GM18867 (cell line): ENCODE data around the gene XRCC4.
A peak's percentile ranks its signal among the peaks of the same experiment; 100 is the strongest.
"Not testable (repeated sequence)": the region's sequence is repeated elsewhere in the genome, so short reads cannot be mapped to it uniquely, and the experiment has no call there.

Source experiments
- ATAC-seq: cut with Tn5 transposase; IDR thresholded peaks from one replicate; pipeline ENCODE4 v1.9.1; 2021; ENCODE audit warnings: mild to moderate bottlenecking, moderate library complexity; ENCODE audit not compliant: unreplicated experiment

XRCC4 gene

DNA sequence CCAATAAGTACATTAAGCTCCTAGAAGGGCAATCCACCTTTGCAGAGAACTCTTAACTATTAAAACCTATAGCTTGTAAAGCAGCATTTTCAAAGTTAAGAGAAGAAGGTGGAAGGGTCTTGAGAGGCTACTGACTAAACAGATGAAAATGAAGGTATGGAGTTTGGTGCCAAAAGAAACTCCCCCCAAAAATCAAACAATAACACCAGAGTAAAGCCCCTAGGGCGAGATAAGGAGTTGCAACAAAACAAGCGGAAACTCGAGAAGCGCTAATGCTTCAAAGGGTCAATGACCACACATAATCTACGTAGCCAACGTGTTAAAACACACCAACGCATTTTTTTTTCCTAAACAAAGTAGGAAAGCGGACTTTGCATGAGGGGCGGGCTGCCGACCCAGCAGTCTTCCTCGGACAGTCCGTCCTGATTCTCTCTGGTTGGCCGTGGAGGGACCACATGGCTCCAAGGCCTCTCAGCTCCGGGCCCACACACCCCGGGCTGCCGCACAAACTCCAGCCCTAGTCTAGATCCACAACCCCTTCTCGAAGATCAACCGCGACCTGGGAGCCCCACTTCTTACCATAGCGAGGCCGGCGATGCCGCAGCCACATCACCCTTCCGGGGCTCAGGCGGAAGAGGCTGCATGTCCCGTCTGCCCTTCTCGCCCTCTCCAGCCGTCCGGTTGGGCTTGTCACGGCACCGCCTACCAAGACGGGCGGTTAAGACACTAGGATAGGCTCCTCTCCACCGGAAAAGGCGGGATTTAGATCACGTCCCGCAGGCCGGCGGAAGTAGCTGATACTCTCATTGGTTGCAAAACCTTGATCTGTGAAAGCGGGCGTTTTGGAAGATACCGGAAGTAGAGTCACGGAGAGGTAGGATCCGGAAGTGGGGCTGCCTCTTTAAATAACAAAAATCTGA lies at the start of gene XRCC4, which contains the start of gene TMEM167A:
Gene XRCC4, plus strand, starts transcription at position 806 of the 920 bp plus-strand sequence. CDS start 27,373 bp downstream, outside the sequence.
Gene TMEM167A, minus strand, starts transcription at position 653 of the 920 bp plus-strand sequence. Its CDS starts 71 bp downstream, at position 582.
- peak; percentile 97 for ATAC-seq

DNA sequence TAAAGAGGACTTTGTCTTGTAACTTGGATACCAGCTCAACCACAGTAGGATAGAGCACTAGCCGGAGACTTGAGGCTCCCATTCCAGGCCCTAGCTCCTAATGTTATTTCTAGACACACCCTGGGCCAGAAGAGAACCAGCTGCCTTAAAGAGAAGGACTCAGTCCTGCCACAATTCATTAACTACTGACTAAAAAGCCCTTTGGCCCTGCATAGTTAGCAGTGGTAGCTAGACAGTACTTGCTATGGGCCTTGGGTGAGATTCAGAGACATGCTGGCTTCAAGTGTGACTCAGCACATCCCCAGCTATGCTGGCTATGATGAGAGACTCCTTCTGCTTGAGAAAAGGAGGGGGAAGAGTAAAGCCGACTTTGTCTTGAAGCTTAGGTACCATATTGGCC lies 47.4 kb upstream of the XRCC4 start:
- ATAC-seq: no peak

DNA sequence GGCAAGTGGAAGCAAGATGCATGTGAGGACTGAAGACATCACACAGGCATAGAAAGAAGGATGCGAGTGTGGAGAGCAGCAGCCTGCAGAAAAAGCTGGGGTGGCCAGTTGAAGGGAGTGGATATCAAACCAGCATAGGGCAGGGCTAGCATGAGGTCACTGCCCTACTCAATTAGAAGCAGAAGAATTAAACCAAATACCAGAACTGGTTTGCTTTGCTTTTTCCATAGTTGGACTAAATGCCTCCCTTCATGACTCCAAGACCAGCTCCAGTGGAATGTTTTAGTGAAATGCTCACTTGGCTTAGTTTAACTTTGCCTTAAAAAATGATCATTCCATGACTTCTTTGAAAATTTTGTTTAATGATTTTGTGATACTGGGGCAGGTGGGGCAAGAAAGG lies 46.0 kb upstream of the XRCC4 start:
- no peak for ATAC-seq

DNA sequence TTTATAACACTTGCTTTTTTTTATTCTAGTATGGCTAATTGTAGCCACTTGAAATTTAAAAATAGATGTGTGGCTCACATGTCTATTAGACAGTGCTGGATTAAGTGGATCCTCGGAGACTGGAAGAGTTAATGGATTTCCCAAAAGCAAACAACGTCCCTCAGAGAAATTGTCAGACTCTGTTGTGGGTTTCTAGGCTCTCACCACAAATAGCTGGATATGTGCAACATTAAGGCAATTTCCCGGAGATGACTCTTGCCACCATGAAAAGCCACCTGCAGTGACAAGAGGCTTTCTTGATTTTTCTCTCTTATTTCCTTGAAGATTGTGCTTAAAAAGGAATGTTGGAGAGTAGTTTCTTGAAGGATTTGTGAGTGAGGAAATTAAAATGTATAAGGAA lies 43.3 kb upstream of the XRCC4 start:
- ATAC-seq: no peak

DNA sequence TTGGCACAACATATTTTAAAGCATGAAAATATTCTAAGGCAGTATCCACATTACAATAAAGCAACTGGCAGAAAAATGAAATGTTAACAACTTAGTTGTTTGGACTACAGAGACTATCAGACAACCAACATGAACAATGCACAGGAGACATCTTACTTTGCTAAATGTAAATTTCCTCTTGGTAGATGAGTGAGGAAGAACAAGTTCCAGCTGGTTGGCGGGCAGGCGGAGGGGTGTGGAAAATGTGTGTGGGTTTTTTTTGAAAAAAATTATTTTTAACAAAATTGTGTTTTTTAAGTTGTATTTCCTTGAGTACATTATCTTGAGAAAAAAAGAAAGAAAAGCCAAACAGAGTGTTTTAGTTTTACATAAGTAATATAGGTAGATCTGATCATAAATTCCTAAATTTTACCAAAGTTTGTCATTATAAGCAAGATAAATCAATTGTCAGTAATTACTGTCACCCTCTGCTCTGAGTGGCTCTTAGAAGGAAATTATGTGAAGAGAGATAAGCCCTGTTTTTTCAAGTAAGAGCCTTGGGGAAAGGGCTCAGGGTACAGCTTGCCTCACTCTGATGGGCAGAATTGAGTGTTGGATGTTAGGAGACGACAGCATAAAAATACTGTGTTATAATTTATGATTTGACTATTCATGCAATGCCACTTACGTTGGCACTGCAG lies 42.7 kb upstream of the XRCC4 start:
- ATAC-seq: no peak

DNA sequence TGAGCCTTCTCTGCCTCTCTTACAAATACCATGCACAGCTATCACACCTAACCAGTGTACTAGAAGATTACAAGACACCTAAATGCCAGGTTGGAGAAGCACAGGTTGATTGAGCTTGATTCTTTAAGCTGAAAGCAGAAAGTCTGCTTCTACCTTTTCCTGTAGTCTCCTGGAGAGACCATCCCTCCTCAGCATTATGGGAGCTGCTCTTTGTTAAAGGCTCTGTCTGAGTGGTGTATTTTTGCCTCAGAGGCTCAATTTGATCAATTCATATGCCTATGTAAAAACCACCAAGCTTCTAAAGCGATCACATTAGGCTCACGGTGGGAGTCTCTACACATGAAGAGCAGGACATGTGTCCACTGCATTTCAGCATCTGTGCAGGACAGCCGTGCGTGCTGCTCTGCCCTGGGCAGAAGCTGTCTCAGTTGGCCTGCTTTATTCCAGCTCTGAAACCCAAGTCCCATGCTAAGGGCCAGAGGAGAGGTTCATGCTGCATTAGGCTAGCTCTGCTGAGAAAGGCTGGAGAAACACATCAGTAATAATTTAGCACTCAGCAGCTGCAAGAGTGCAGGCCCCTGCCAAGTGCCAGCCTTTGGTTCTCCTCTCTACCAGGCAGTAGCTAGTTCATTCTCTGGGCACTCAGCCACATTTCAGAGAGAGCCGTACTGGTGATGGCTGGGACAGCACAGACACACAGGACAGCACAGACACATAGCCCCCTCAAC lies 41.8 kb upstream of the XRCC4 start:
- no peak for ATAC-seq

DNA sequence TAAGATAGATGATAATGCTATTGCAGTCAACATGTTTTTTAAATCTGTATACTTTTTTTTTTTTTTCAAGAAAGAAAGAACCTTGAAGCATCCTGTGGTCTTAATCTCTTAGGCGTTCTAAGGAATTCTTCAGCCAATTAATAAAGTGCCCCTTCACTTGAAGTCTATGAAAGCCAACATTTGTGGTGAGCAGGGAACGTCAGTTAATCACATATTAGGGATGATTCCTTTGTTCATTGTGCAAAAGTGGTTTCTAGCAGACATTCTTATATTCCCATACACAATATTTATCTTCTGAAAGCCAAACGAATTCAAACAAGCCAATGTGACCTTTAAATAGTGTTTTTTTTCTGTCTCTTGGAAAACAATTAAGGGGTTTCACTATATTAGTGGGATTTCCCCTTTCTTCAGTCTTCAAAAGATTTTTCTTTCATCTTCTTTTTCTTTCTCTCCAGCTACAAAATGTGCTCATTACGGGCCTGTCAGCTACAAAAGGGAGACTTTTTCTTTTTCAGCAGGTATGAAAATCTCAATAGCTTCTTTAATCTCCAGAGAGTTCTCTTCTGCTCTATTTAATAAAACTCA lies 40.3 kb upstream of the XRCC4 start:
- ATAC-seq: no peak

DNA sequence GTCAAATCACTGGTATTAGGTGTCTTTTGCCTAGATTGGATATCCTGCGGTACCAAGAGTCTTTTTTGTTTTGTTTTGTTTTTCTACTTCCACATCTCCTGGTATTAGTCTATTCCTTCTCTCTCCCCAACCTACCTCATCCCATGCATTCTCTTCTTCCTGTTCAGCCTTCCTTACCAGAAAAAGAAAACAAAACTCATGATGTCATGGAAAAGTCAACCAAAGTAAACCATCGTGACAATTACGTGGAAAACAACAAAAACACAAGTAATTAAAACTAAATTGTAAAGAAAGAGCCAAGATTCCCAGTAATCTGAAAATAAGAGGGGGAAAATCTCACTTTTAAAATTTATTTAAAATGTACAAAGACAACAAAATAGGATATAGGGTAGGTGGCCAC lies 38.4 kb upstream of the XRCC4 start:
- no peak for ATAC-seq

DNA sequence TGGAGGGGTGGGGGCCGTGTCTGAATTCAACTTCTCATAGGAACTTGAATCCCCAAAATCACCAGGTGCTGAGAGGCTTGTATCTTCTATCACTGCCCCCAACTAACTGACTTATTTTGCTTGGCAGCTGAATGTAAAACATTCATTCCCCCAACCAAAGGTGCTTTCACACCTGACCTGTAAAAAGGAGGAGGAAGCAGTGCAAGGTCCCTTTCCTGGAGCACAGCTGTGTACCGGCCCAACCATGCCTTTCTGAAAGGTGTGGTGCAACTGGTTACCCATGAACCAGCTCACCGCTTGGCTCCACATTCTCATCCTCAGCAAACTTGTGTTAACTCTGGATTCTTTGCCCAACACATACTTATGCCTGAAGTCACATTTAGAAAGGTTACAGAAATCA lies 34.8 kb upstream of the XRCC4 start:
- ATAC-seq: no peak

DNA sequence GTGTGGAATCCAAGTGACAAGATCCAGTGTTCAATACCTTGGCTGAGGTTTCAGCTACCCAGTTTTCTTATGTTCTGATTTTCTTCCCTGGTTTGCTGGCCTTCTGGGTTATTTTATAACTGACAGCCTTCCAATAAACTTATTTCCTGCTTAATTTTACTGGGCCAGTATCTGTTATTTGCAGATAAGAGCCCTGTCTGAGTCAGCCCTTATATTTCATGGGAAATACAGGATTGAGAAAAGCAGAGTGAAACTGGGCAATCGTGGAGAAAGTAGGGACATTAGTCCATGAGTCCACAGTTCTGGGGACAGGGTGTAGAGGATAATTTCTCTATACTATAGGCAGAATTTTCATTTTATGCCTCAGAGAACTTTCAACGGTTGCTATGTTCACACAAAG lies 32.4 kb upstream of the XRCC4 start:
- no peak for ATAC-seq

DNA sequence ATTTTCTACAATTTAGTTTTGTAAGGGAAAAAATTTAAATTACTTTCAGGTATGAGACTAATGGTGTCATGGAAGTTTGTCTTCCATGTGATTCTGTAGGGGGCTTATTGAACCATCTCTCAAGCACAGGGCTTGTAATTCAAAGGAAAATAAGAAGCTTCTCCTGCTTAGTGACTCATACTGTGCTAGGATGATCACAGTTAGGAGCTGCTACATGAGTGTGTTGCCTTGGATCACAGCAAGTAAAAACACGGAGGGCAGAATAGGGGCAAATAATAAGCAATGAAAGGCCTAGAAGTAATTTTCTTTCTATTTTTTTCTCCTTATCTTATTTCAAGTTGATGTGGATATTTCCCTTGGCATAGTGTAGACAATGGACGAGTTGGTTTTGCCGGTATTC lies 29.1 kb upstream of the XRCC4 start:
- no peak for ATAC-seq

DNA sequence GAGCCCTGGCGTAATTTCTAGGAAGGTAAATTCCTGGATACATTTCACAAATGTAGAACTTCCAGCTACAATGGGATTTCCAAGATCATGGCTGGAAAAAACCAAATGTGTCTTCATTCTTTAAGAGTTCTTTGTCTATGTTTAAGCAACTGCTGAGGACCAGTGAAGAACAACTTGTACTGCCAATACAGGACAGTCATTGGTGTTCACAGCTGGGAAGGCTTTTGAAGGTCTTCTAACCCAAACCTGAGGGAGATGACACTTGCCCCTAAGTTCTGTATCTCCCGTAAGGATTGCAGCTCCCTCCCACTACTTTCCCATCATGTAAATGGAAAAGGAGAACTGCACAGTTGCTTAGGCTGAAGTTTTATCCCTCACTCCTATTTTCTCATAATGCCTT lies 28.5 kb upstream of the XRCC4 start:
- ATAC-seq: no peak

DNA sequence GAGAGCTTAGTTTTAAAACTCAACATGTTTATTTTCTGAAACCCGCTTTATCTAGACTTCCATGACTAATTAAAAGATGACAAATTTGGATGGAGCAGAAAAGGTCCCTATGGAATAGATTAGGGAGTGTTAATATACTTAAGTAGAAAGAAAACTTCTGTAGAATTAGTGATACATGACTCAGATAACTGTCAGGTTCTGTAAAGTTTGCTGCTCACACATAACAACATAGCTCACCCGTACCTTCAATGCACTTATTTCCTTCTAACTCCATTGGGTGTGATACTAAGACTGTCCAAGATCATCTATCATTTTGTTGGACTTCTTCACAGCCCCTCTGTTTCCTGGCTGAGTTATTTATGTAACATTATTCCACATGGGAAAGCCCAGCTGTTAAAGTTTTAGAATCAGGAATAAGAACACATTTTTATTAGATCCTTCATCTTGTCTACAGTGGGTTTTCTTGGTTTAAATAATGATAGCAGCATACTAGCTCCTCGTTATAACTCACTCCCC lies 27.9 kb upstream of the XRCC4 start:
- ATAC-seq: no peak

DNA sequence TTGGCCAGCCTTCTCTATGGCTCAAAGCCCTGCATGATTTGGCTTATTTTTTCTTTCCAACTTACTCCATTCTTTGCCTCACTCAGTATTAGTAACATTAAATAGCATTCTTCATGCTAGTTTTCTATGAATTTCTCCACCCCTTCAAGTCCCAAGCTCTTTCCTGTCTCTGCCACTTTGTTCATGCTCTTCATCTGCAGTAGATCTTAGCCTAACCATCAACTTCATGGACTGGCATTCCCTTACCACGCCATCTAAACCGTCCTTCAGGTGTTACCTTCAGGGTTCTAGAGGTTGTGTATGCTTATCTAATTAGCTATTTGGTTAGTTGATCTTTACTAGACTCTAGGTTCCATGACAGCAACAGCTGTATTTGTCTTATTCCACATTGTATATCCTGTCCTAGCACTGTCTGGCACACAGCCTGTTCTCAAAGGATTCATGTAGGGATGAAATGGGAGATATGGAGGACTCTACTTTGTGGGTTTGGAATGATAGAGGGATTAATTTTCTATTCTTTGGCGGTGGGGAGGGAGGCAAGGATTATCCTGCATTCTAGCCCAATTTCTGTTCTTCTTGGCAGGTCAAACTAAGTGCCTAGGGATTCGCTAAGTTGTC lies 26.5 kb upstream of the XRCC4 start:
- ATAC-seq: no peak

DNA sequence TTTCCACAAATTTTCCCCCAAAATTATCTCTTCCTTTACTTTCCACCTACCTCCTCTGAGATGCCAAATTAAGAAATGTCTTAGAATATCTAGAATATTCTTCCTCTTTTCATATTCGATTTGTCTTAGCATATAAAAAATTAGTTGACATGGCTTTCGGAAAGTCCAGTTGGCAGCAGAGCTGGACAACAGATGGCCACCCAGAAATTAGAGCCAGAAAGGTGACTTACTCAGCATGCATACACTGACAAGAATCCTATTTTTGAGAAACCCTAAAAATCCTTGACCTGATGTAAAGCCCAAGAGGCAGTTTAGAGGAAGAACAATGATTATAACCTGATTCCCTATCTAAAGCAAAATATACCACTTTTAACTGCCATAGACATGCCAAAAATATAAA lies 22.2 kb upstream of the XRCC4 start:
- ATAC-seq: no peak

DNA sequence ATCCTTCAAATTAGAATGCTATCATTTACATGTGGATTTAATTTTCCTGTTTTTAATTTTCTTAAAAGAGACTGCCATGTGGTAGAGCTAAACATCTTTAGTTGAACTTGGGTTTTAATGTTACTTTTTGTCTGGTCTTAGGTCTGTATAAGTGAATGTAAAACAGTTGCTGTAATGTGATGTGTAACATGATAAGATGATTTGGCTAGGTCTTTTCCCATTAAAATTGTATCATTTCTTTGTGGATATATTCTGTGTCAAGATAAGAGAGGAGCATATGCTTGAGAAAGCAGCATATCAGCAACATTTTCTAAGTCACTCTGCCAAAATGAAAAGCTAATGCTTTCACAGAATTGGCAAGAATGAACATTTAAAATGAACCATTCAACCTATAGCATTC lies 18.6 kb upstream of the XRCC4 start:
- ATAC-seq: no peak

DNA sequence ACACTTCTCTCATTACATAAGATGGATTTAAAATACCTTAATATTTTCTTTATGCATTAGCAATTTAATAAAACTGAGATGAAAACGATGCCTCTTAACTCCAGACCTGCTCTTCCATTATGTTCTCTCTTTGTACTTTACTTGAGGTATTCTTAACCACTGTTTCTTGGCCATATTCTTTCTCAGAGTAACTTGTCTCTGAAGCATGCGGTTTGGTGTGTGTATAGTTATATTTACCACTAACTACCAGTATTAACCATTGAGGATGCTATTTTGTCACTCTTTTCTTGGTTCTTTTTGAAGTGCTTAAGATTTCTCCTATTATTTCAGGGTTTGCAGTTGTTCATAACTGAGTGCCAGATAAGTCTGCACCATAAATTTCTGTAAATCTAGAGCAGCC lies 18.0 kb upstream of the XRCC4 start:
- ATAC-seq: no peak

DNA sequence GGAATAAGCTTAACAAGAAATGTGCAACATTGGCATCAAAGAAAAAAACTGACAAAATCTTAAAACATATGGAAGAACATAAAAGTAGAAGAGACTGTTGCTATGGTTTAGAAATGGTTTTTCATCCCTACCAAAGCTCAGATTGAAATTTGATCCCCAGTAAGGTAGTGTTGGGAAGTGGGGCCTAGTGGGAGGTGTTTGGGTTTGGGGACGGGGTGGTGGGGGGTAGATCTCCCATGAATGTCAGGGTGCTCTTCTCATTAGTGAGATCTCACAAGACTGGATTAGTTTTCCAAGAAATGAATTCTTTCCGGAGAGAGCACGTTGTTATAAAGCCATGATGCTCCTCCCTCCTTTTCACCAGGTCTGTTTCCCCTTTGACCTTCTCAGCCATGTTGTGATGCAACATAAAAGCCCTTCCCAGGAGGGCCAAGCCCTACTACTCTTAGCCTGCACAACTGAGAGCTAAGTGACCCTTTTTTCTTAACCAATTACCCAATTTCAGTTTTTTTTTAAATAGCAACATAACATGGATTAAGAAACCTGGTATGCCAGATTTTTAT lies 10.7 kb upstream of the XRCC4 start:
- ATAC-seq: no peak

DNA sequence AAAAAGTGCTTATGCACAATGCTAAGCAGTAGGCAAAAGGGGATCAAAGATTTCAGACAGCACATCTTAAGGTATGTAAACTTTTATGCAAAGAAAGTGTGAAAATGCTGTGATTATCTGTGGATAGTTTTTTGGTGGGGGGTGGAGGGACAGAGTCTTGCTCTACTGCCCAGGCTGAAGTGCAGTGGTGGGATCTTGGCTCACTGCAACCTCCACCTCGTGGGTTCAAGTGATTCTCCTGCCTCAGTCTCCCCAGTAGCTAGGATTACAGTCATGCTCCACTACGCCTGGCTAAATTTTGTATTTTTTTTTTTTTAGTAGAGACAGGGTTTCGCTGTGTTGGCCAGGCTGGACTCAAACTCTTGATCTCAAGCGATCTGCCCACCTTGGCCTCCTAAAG lies 10.0 kb upstream of the XRCC4 start:
- not testable (repeated sequence) for ATAC-seq
